22Rv1 (cell line): Measurements from ENCODE around the gene TFF3.
"Not testable (repeated sequence)": the region's sequence is repeated elsewhere in the genome, so short reads cannot be mapped to it uniquely, and the experiment has no call there.

Experiments
- H3K27ac ChIP-seq: fragments of 450-650 bp; 2 replicates; pipeline ENCODE4 v1.5.1; 2017
- CTCF ChIP-seq: fragments of 450-650 bp; IDR thresholded peaks from 2 replicates; pipeline ENCODE4 v1.5.1; 2017; ENCODE audit warnings: mild to moderate bottlenecking
- ZFX ChIP-seq: fragments of 450-650 bp; IDR thresholded peaks from 2 replicates; pipeline ENCODE4 v1.6.1; 2017; ENCODE audit warnings: antibody characterized with exemption, borderline replicate concordance

The TFF3 gene

GRCh38 chr21:42296501-42296900 lies 18.7 kb downstream of the TFF3 start:
- no peak for TF ChIP-seq CTCF
- TF ChIP-seq ZFX = no peak
- no peak overlapping the region for H3K27ac ChIP-seq

DNA sequence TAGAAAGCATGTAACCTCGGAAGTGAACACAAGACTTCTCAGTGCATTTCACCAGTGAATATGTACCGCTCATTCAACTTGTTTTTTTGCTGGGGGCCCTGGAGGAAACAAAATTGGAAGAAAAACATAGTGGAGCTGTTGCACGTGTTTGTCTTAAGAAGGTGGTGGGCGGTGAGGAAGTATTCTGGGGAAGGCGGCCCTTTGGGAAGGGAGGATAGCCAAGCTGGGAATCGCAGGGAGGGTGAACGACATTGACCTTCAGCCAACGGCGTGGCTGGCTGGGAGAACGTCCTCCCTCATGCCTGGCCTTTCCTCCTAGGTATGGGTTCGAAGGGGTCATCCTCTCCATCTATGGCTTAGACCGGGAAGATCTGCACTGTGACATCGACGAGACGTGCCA lies 19.4 kb downstream of the TFF3 start:
- TF ChIP-seq ZFX (no peak), CTCF (no peak)
- no peak overlapping the region for H3K27ac ChIP-seq

- TF ChIP-seq CTCF (no peak), ZFX (no peak)
- no peak overlapping the region for H3K27ac ChIP-seq
These were observed 20.8 kb downstream of the TFF3 start for GRCh38 chr21:42294273-42294880.

DNA sequence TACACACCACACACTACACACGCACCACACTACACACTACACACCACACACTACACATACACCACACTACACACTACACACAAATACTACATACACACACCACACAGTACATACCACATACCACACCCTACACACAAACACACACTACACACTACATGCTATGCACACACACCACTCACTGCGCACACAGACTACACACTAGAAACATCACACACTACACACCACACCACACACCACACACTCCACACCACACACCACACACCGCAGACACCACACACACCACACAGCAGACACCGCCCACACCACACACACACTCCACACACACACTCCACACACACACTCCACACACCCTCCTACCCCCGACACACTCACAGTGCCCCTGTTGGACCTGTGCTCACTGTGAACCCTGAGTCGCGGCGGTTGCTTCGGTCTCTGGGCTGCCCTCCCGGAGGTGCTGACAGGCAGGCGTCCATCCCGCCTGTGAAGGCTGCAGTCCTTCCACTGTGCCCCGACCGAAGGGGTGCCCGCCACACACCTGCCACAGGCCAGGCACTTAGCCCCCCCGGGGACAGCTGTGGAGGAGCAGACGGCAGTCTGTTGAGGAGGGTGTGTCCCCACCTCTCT lies 21.4 kb downstream of the TFF3 start:
- no peak overlapping the region for H3K27ac ChIP-seq
- no peak for TF ChIP-seq ZFX
- no peak for TF ChIP-seq CTCF

DNA sequence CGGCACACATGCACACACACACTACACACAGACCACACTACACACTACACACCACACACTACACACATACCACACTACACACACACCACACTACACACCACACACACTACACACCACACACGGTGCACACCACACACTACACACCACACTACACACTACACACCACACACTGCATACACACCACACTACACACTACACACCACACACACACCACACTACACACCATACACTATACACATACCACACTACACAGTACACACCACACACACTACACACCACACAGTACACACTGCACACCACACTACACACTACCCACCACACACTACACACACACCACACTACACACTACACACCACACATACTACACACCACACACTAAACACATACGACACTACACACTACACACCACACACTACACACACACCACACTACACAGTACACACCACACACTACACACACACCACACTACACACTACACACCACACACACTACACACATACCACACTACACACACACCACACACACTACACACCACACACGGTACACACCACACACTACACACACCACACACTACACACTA lies 22.6 kb downstream of the TFF3 start:
- H3K27ac ChIP-seq = not testable (repeated sequence)

DNA sequence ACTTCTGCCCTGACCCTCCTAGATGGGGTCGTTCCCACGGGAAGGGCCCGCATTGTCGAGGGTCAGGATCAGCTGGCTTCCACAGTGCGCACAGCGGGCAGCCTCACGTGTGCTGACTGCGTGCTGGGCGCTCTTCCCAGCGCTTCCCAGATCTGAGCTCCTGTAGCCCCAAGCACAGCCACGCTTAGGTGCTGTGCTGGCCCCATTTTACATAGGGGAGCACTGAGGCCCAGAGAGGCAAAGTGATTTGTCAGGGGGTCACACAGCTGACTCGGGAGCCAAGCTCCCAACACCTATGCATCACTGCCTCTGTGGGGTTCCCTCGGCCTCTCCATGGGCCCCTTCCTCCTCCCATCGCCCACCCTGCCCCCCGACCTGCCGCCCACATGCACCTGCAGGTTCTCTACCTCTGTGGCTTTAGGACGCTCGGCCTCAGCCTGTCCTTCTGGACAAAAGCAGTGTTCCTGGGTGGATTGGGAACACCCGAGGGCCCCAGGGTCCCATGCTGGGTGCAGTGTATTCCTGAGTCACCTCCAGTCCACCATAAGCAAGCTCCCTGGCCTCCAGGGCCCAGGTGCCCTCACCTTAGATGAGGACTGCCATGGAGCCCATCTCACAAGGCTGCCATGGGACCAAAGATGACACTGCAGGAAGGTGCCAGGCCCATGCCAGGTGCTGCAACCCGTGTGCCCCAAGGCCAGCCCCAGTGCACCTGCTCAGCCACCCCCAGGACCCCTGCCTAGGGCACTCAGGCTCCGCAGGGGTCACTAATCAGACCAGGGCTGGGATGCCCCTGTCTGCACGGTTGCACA lies 23.3 kb downstream of the TFF3 start:
- H3K27ac ChIP-seq = no peak overlapping the region
- TF ChIP-seq ZFX = no peak
- no peak for TF ChIP-seq CTCF

DNA sequence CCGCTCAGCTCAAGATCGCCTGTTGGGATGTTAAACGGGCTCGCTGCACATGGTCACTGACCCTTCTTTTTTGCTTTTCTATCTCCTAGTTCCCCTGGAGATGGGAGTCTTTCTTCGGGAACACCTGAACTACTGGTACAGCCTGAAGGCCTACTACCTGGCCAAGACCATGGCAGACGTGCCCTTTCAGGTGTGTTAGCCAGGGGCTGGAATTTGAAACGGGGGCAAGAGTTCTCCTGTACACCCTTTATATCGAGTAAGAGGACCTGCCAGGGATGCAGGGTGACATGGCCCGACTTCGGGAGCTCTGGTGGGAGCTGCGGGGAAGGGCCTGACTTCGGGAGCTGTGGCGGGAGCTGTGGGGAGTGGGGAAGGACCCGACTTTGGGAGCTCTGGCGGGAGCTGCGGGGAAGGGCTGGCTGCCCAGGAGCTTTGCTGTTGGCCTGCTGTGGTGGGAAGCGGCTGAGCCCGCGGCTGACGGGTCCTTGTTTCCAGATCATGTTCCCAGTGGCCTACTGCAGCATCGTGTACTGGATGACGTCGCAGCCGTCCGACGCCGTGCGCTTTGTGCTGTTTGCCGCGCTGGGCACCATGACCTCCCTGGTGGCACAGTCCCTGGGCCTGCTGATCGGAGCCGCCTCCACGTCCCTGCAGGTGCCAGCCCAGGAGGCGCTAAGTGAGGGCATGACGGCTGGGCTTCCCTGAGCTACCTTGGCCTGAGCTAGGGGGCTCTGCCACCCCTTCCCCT lies 24.0 kb downstream of the TFF3 start:
- no peak for TF ChIP-seq CTCF
- no peak overlapping the region for H3K27ac ChIP-seq
